Breast epithelium (tissue), 4 donors: ENCODE results near the gene PTPN7. TPM values are rescaled to one million over a fixed set of nuclear protein-coding genes. Genes with fewer than 3 reads are reported as not detected.

ENCODE experiments used
- DNase-seq, 2 donors: peaks; one replicate each; pipeline ENCODE4 v3.0.0-alpha.2; 2019; ENCODE audit warnings: low spot score in 2 of 2
- H3K27ac ChIP-seq, 2 donors: fragments of 200-600 bp; sonication (generic) in 1 of 2; one replicate each; pipeline ENCODE4 v1.5.1; 2016 to 2019; ENCODE audit warnings: mild to moderate bottlenecking in 1 of 2
- H3K27me3 ChIP-seq, 2 donors: fragments of 200-600 bp; sonication (generic) in 1 of 2; one replicate each; pipeline versions ENCODE4 v1.5.1 to v1.6.0; 2017 to 2019; ENCODE audit warnings: control low read depth in 1 of 2, mild to moderate bottlenecking in 1 of 2
- H3K36me3 ChIP-seq: fragments of 200-600 bp; one replicate; pipeline ENCODE4 v1.5.1; 2019
- H3K4me1 ChIP-seq, 2 donors: fragments of 200-600 bp; sonication (generic); one replicate each; pipeline ENCODE4 v1.5.1; 2016 to 2019; ENCODE audit warnings: control low read depth in 1 of 2
- H3K4me3 ChIP-seq, 3 donors: fragments of 200-600 bp; sonication (generic); 1 replicate in 2 of 3; 2 replicates in 1 of 3; pipeline ENCODE4 v1.5.1; 2016 to 2019; ENCODE audit warnings: mild to moderate bottlenecking in 3 of 3, moderate library complexity in 2 of 3
- H3K9me3 ChIP-seq, 2 donors: fragments of 200-600 bp; sonication (generic) in 1 of 2; one replicate each; pipeline ENCODE4 v1.5.1; 2016 to 2019; ENCODE audit warnings: control low read depth in 1 of 2
- CTCF ChIP-seq, 3 donors: fragments of 450-650 bp; IDR thresholded peaks; one replicate each; pipeline ENCODE4 v1.5.1; 2016 to 2017; ENCODE audit warnings: antibody characterized with exemption in 3 of 3, mild to moderate bottlenecking in 3 of 3, moderate library complexity in 3 of 3
- POLR2A ChIP-seq: fragments of 450-650 bp; IDR thresholded peaks from one replicate; pipeline ENCODE4 v1.6.1; 2016; ENCODE audit warnings: antibody characterized with exemption, mild to moderate bottlenecking, moderate library complexity
- POLR2AphosphoS5 ChIP-seq, 3 donors: sonication (generic); formaldehyde crosslinking; IDR thresholded peaks; one replicate each; pipeline ENCODE4 v1.6.1; 2017; ENCODE audit warnings: antibody characterized with exemption in 3 of 3
- intact Hi-C: fragments of 100-400 bp; cut with DNase I; formaldehyde crosslinking; loops from one replicate; pipeline ENCODE4 v1.15.1; 2023; ENCODE audit warnings: low total_unique reads
- total RNA-seq, 3 donors: library from RNA; depleted of rRNA; stranded (reverse); fragments of >200 nt; gene quantifications; one replicate each; pipeline ENCODE4 v1.1.0, GENCODE V29; 2016

Gene PTPN7
- total RNA-seq, 3 donors from 2014 or later = 1.4 to 4.2 (median 2.9) TPM

DNA sequence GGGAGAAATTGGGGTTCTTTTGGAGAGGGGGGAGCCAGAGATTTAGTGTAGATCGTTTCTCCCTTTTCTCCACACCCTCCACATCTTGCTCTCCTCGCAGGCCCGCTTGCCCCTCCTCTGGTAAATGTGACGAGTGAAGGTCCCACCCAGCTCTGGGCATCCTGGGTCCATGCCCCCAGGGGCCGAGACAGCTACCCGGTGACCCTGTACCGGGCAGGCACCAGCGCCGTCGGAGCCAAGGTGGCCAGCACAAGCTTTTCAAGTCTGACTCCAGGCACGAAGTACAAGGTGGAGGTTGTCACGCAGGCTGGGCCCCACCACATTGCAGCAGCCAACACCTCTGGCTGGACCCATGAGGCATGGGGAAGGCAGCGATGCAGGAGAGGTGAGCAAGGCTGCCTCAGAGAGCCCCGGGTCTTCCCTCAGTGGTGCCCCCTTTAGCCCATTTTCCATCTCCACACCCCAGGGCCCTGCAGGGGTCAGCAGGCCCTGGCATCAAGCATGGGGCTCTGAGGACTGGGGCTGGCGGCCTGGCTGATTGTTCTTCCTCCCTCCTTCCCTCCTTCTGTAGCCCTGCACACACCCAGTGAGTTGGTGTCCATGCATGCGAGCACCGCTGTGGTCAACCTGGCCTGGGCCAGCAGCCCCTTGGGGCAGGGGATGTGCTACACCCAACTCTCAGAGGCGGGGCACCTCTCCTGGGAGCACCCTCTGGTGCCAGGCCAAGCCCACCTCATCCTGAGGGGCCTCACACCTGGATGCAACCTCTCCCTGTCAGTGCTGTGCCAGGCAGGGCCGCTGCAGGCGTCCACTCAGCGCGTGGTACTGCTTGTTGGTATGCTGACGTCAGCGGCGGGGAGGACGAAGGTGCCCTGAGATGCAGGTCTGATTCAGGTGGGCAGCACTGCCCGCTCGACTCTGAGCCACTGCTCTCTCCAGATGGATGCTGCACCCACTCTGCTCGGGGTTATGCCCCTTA lies 16.8 kb upstream of the PTPN7 start:
- intact Hi-C loops = no loop called here
- no peak for TF ChIP-seq POLR2A
- TF ChIP-seq POLR2AphosphoS5 (IDR thresholded peaks at IDR 0.05) = no peak
- no peaks in the 10 kb centered on the region for H3K36me3 ChIP-seq

GRCh38 chr1:202173993-202174392 lies 13.6 kb upstream of the PTPN7 start:
- Histone ChIP-seq H3K27ac (no peak overlapping the region), H3K9me3 (no peaks in the 10 kb centered on the region), H3K4me3 (no peak overlapping the region), H3K27me3 (no peaks in the 10 kb centered on the region), H3K36me3 (no peaks in the 10 kb centered on the region), H3K4me1 (no peaks in the 10 kb centered on the region)
- no peak for DNase-seq
- intact Hi-C loops = loop anchor here (2.0 kb wide), 1 partner anchor 67 kb away; no protein-coding TSS in a partner anchor
- no peak for TF ChIP-seq POLR2A
- TF ChIP-seq POLR2AphosphoS5 (IDR thresholded peaks at IDR 0.05) = no peak
- no peak for TF ChIP-seq CTCF (IDR thresholded peaks at IDR 0.05)

More for the DNA sequence above, 16.8 kb upstream of the PTPN7 start:
- Histone ChIP-seq H3K9me3 (no peaks in the 10 kb centered on the region), H3K4me1 (no peaks in the 10 kb centered on the region), H3K4me3 (no peak overlapping the region), H3K27me3 (no peaks in the 10 kb centered on the region), H3K27ac (no peak overlapping the region)
- DNase-seq = no peak

DNA sequence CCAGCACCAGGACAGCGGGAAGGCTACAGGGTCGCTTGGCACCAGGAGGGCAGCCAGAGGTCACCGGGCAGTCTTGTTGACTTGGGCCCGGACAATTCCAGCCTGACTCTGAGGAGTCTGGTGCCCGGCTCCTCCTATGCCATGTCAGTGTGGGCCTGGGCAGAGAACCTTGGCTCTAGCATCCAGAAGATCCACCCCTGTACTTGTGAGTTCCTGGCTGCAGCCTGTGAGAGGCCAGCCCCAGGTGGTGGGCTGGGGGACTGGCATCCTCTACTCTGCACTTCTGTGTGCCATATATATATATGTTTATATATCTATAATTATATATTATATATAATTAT lies 11.6 kb upstream of the PTPN7 start:
- DNase-seq = no peak
- no peaks in the 10 kb centered on the region for H3K27me3 ChIP-seq
- H3K4me1 ChIP-seq = no peaks in the 10 kb centered on the region
- no peaks in the 10 kb centered on the region for H3K9me3 ChIP-seq
- no peak overlapping the region for H3K4me3 ChIP-seq
- no peaks in the 10 kb centered on the region for H3K36me3 ChIP-seq
- no peak for TF ChIP-seq POLR2A
- no peak for TF ChIP-seq CTCF (IDR thresholded peaks at IDR 0.05)
- no peak for TF ChIP-seq POLR2AphosphoS5 (IDR thresholded peaks at IDR 0.05)
- H3K27ac ChIP-seq = no peak overlapping the region
- intact Hi-C loops = no loop called here

DNA sequence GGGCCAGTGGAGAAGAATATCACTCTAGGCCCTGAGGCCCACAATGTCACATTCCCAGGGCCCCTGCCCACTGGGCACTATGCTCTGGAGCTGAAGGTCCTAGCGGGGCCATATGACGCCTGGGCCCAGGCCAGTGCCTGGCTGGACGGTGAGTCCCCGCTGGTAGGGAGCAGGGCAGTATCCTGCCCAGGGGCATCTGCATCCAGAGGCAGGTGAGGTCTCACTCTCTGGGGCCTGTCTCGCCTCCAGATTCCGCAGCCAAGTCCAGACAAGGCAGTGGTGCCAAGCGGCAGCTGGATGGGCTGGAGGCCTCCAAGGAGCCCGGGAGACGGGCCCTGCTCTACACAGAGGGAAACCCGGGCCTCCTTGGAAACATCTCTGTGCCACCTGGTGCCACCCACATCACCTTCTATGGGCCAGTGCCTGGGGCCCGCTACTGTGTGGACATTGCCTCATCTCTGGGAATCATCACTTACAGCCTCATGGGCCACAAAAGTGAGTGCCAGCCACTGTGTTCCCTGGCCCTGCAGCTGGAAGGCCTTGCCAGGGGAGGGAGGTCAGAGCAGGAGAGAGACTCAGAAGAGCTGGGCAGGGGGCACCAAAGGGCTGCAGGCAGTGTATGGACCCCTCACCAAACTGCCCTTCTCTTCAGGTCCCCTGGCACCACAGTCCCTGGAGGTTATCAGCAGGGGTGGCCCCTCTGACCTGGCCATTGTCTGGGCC lies 11.1 kb upstream of the PTPN7 start:
- Histone ChIP-seq H3K27me3 (no peaks in the 10 kb centered on the region), H3K27ac (no peak overlapping the region), H3K4me1 (no peaks in the 10 kb centered on the region), H3K36me3 (no peaks in the 10 kb centered on the region), H3K9me3 (no peaks in the 10 kb centered on the region), H3K4me3 (no peak overlapping the region)
- no peak for DNase-seq
- TF ChIP-seq CTCF (IDR thresholded peaks at IDR 0.05) (no peak), POLR2A (no peak), POLR2AphosphoS5 (IDR thresholded peaks at IDR 0.05) (no peak)
- intact Hi-C loops = no loop called here

- H3K27ac ChIP-seq = no peak overlapping the region
- intact Hi-C loops = no loop called here
- no peak for TF ChIP-seq POLR2A
- no peak for TF ChIP-seq POLR2AphosphoS5 (IDR thresholded peaks at IDR 0.05)
- TF ChIP-seq CTCF (IDR thresholded peaks at IDR 0.05) = no peak
Measured at GRCh38 chr1:202170726-202171125, 10.3 kb upstream of the PTPN7 start.

More at GRCh38 chr1:202170726-202171125, 10.3 kb upstream of the PTPN7 start:
- H3K9me3 ChIP-seq = no peaks in the 10 kb centered on the region
- H3K4me1 ChIP-seq = no peaks in the 10 kb centered on the region
- no peaks in the 10 kb centered on the region for H3K27me3 ChIP-seq
- H3K4me3 ChIP-seq = no peak overlapping the region
- H3K36me3 ChIP-seq = no peaks in the 10 kb centered on the region
- DNase-seq = no peak
